Femur (tissue), 1 donor: ENCODE results near the gene ATP6V0A1.
"Not testable (repeated sequence)": the region's sequence is repeated elsewhere in the genome, so short reads cannot be mapped to it uniquely, and the experiment has no call there.

Experiments used
- DNase-seq: peaks from one replicate; pipeline ENCODE4 v3.0.0-alpha.2; 2017

Gene ATP6V0A1

GRCh38 chr17:42458497-42459255, at the start of gene ATP6V0A1:
Gene ATP6V0A1, plus strand, starts transcription at chr17:42458878. Its CDS starts 2,017 bp downstream, at chr17:42460895.
- DNase-seq, result peak; percentile 97

- DNase-seq, result peak; percentile 61
Observed at GRCh38 chr17:42409523-42410318, 49.0 kb upstream of the ATP6V0A1 start.

DNA sequence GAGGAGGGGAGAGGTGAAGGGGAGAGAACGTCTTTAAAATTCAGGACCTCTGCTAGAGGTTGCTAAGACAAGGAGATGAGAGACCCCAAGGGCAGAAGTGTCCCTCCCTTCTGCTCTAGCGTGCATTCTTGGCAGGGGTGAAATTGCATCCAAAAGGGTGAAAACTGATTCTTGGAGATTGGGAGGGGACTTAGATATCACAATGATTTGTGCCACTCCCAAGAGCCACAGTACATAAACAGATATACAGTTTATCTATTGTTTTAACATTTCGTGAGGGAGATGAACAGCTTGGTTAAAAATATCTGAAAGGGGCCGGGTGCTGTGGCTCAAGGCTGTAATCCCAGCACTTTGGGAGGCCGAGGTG, 48.4 kb upstream of the ATP6V0A1 start:
- no peak for DNase-seq

DNA sequence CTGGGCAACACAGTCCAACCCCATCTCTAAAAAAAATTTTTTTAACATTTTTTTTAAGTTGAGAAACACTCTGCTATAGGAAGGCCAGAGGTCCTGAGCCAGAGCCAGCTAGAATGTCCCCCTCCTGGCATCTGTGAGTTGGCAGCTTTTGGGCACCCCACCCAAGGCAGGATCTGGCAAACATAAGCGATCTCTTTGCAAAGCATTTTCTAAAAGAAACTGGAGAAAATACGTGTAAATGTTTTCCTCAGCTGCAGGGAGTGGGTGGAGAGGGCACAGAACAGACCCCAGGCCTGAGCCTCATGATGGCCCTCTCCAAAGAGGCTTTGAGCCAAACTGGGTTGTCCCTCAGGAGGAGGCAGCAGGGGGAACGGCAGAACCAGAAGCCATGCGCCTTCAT, 47.3 kb upstream of the ATP6V0A1 start:
- no peak for DNase-seq

GRCh38 chr17:42411905-42412679, 46.6 kb upstream of the ATP6V0A1 start:
- no peak for DNase-seq

DNA sequence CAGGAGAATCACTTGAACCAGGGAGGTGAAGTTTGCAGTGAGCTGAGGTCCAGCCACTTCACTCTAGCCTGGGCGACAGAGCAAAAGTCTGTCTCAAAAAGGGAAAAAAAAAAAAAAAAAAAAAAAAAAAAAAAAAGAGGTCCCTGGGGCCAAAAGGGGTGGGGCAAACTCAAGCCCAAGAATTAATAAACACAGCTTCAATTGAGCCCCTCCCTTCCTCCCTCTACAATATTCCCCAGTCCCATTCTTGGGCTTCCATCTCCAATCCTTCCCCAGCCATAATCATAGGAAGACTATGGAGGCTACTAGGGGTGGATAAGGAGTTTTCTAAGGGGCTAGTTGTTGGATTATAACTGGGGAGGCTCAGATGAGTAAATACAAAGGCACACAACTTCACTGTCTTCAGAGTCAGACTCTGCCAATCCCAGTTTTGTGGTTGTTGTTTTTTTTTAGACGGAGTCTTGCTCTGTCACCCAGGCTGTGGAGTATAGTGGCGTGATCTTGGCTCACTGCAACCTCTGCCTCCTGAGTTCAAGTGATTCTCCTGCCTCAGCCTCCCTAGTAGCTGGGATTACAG, 45.1 kb upstream of the ATP6V0A1 start:
- DNase-seq, result no peak

DNA sequence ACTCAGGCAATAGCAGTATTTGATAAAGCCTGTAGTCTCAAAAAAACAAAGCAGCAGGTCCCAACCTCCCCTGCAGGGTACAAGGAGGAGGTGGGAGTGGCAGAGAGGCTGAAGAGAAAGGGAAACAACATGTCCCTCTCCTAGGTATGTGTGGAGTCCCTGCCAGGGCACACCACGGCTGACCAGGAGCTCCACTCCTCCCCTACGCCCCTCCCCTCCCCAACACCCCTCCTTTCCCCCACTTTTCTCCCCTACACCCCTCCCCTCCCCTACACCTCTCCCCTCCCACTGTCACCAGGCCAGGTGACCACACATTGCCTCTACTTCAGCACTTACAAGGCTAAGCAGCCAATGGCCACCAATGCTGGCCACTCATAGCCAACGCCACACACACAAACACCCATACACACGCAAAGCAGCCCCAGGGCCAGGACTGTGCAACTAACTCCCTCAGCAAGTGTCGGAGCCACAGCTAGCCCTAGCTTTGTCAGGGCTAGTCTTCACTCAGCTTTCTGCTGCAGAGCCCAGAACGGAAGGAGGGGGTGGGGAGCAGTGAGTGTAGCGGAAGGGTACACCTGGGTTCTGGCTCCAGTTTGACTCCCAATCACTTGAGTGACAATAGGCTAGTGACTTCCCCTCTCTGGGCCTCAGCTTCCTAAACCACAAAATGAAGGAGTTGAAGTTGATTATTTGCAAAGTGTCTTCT, 43.8 kb upstream of the ATP6V0A1 start:
- DNase-seq, result no peak

DNA sequence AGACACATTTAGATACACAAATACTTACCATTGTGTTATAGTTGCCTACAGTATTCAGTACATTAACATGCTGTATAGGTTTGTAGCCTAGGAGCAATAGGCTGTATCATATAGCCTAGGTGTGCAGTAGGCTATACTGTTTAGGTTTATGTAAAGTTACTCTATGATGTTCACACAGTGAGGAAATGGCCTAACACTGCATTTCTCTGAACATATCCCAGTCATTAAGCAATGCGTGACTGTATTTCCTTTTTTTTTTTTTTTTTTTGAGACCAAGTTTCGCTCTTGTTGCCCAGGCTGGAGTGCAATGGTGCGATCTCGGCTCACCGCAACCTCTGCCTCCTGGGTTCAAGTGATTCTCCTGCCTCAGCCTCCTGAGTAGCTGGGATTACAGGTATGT, 40.7 kb upstream of the ATP6V0A1 start:
- not testable (repeated sequence) for DNase-seq

DNA sequence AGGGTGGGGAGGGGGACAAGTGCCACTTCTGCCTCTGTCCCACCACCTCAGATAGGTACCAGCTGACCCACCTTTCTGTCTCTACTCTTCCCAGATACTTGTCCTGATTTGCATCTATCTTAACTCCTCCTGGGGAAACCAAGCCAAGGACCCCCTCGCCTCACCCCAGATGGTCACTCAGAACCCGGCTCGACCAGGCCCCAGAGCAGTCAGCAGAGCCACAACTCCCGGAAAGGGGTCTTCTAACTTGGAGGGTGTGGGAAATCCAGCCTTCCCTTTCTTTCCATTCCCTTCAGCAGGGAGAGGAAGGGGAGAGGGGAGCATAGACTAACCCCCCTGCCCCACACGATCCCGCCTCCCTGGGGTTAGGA, 37.6 kb upstream of the ATP6V0A1 start:
- DNase-seq, result no peak

DNA sequence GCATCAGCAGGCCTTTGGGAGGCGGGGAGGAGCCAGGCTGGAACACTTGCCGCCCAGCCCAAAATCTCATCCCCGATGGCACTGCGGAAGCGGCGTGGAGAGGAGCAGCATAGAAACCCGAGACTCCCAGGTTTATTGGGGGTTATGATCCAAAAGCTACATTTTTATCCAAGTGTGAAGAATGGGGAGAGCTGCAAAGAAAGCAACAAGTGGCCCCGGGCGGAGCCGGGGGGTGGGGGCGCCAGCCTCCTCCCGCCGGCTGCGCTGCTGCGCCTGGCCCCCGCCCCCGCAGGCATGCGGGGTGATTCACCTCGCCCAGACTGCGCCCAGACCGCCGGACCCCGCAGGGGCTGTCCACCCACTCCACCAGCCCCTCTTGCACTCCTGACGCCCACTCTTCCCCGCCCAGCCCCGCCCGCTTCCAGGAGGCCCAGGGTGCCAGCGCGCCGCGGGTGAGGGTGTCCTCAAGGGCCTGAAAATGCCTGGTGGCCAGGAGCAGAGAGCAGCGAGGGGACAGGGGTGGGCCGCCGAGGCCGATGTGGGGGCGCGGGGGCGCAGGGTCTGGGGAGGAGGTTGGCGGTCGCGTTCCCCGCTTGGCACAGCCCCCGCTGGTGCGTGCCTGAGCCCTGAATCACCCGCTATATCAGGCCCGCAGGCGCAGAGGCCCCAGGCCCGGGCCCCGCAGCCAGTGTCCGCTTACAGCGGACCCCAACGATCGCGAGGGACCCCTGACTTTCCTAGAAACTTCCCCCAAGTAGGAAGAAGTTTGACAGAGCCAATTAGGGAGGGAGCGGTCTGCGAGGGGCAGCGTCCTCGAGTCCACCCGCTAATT, 37.0 kb upstream of the ATP6V0A1 start:
- peak; percentile 69 for DNase-seq

- peak; percentile 56 for DNase-seq
Observed at GRCh38 chr17:42422412-42422957, 36.2 kb upstream of the ATP6V0A1 start.

DNA sequence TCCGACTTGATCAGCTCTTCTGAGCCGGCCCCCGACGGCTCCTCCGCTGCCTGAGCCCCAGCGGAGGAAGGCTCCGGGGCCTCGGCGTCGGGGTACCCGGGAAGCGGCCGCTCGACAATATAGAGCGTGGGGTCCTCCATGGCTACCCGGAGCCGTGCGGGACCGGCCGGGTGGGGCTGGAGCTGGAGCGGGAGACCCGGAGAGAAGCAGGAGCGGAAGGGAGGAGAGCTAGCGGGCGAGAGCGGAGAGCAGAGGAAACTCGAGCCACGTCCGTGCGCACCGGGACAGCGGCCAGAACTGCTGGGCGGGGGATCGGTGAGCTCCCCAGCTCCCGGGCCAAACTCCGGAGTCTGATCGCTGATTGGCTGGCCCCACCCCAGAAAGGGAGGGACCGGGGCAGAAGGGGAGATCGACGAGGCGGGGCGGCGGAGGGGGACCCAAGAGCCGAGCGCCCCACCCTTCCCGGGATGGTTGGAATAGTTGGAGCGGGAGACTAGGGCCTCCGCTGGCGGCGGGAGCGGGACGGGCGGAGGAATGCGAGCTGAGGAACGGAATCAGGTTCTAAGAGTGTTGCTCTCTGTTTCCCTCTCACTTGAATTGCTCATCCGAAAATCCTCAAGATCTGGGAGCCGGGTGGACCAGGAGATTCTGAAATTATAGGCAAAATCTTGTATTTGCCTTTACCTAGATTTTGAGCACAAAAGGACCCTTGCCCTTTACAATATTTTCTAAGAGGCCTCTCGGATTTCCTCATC, 35.5 kb upstream of the ATP6V0A1 start, which contains the start of gene CAVIN1:
CAVIN1 (minus strand) TSS at position 299 of the 755 bp plus-strand sequence; CDS start at position 140, 159 bp downstream.
- DNase-seq, result peak; percentile 99

DNA sequence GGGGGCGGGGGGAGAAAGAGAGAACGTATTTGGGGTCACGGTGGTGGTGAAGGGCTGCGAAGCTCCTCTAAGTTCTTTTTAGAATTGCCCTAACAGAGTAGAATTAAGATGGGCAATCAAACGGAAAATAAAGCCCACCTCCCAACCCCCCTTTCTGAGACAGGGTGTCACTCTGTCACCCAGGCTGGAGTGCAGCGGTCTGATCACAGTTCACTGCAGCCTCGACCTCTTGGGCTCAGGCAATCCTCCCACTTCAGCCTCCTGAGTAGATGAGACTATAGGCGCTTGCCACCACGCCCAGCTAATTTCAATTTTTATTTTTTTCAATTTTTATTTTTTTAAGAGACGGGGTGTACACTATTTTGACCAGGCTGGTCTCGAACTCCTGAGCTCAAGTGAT, 34.9 kb upstream of the ATP6V0A1 start:
- no peak for DNase-seq

- peak; percentile 62 for DNase-seq
Observed at GRCh38 chr17:42424991-42425610, 33.6 kb upstream of the ATP6V0A1 start.

- DNase-seq, result peak; percentile 73
Observed at GRCh38 chr17:42428141-42428944, 30.3 kb upstream of the ATP6V0A1 start.

DNA sequence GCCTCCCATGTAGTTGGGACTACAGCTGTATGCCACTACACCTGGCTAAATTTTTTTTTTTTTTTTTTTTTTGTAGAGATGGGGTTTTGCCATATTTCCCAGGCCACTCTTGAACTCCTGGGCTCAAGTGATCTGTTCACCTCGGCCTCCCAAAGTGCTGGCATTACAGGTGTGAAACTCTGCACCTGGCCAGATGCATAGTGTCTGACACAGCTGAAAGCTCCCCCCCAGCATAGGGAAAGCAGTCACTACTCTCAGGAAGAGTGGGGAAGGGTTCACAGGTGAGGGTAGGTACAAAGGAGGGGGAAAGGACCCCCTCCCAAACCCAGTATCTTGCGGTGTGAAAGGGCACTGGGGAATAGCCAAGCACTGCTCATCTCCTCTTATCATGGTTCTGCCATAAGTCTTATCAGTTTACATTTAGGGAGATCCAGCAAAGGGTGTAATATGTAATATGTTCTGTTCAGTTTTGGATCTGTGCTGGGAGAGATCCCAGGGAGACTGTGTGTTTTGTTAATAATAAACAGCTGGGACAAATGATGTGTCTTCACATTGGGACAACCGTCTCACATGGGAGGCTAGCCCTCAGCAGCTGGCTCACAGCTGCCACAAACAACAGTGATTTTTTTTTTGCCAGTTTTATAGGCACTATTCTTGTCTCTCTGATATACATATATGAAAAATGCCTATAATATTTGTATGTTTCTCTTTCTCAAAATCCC, 28.8 kb upstream of the ATP6V0A1 start:
- DNase-seq, result no peak

GRCh38 chr17:42431758-42432161, 26.9 kb upstream of the ATP6V0A1 start:
- no peak for DNase-seq

GRCh38 chr17:42436391-42436790, 22.3 kb upstream of the ATP6V0A1 start:
- DNase-seq, result peak; percentile 84
